SK-N-SH treated with all-trans-retinoic acid at 6 μM for 48 hours (cell line): ENCODE results near the gene MCF2.

Experiments
- ISL1 ChIP-seq: fragments of 250-450 bp; sonication (Bioruptor Pico); IDR thresholded peaks from 2 replicates; pipeline ENCODE4 v2.1.2; 2022; ENCODE audit warnings: mild to moderate bottlenecking, moderate library complexity
- TSHZ2 ChIP-seq: fragments of 250-450 bp; sonication (Bioruptor Pico); IDR thresholded peaks from 2 replicates; pipeline ENCODE4 v1.5.0; 2020; ENCODE audit warnings: mild to moderate bottlenecking, moderate library complexity
- ZFP3 ChIP-seq: fragments of 250-450 bp; sonication (Bioruptor Pico); IDR thresholded peaks from 2 replicates; pipeline ENCODE4 v1.5.0; 2020; ENCODE audit warnings: mild to moderate bottlenecking, moderate library complexity
- ZNF70 ChIP-seq: fragments of 450-650 bp; formaldehyde crosslinking; IDR thresholded peaks from 2 replicates; pipeline ENCODE4 v1.5.0; 2020; ENCODE audit warnings: mild to moderate bottlenecking, moderate library complexity

- TF ChIP-seq ISL1 (CRISPR knock-in tag) (no peak), TSHZ2 (no peak), ZNF70 (no peak), ZFP3 (CRISPR knock-in tag) (no peak)
Observed at GRCh38 chrX:139640259-139640658, 67.7 kb downstream of the MCF2 start.
